Activated CD4-positive, alpha-beta T cell treated with anti-CD3 and anti-CD28 coated beads, Interleukin-2, amount 50 U/mL, for 24 hours (primary cell): ENCODE measurements around the gene CORO2B.

Source experiments
- DNase-seq, 2 donors: peaks; one replicate each; pipeline ENCODE4 v3.0.0-alpha.2; 2020; ENCODE audit warnings: low read depth in 1 of 2, low spot score in 1 of 2

The CORO2B gene

DNA sequence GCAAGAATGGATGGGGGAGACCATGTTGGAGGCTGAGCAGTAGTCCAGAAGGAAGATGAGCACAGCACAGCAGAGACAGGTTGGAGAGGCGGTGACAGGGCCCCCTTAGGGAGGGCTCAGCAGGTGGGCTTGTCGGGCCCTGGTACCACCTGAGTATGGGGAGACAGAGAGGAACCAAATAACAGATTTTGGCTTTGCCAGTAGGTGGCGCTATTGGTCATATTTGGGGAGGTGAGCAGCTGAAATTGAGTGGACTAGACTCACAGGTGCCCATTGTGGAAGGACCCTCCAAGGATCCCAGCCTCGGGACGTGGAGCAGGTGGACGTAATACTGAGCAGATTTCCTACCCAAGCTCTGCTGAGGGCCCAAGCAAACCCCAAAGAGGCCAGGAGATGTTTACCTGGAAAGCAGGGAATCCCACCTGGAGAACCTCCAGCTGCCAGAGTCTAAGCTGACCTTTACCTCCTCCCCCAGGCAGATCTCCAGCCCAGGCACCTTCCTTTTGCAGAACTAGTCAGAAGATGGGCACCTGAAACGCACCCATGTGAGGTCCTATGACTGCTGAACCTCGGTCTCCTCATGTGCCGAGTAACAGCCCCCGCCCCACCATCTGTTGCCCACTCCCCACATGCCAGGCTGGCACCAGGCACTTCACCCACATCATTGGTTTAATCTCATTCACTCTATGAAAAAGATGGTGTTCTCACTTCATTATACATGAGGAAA lies 24.6 kb upstream of the CORO2B start:
- DNase-seq: peak; percentile 24 to 63

DNA sequence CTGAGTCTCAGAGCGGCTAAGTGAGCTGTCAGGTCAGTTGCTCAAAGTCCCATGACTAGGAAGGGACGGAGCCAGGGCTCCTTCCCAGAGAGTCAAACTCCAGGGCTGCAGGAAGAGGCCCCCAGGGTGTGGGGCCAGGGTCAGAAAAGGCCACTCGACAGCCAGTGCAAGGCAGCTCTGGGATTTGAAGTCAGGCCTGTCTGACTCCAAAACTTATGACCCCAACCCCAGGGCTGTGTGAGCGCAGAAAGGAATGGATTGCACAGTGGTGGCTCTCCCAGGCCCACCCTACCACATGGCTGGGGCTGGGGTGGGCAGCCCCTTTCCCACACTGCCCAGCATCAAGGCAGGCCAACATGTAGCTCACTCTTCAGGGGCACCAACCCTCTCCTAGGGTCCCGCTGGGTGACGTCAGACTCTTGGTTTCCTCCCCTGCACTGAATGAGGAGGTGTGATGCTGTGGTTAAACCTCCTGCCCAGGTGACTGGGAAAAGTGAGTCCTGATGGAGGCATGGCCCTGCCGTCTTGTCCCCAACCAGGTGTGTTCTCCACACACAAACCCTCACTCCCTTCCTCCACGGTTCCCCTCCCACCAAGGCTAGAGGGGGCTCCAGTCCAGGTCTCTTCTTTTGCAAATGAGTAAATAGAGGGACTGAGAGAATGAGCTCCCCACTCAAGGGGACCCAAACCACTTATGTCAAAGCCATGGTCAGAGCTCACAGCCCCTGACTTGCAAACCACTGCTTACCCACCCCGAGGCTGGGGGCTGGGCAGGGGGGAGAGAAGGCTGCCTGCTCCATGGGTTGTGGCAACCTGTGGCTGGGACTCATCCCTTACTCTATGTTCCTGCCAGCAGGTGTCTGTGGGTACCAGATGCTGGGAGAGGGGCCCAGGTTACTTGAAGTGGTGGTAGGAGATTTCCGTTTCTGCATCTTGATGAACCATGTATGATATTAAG lies 23.8 kb upstream of the CORO2B start:
- no peak for DNase-seq

- DNase-seq: no peak
These were observed 23.1 kb upstream of the CORO2B start for GRCh38 chr15:68555679-68556037.

- no peak for DNase-seq
These were observed 22.4 kb upstream of the CORO2B start for GRCh38 chr15:68556139-68556990.

DNA sequence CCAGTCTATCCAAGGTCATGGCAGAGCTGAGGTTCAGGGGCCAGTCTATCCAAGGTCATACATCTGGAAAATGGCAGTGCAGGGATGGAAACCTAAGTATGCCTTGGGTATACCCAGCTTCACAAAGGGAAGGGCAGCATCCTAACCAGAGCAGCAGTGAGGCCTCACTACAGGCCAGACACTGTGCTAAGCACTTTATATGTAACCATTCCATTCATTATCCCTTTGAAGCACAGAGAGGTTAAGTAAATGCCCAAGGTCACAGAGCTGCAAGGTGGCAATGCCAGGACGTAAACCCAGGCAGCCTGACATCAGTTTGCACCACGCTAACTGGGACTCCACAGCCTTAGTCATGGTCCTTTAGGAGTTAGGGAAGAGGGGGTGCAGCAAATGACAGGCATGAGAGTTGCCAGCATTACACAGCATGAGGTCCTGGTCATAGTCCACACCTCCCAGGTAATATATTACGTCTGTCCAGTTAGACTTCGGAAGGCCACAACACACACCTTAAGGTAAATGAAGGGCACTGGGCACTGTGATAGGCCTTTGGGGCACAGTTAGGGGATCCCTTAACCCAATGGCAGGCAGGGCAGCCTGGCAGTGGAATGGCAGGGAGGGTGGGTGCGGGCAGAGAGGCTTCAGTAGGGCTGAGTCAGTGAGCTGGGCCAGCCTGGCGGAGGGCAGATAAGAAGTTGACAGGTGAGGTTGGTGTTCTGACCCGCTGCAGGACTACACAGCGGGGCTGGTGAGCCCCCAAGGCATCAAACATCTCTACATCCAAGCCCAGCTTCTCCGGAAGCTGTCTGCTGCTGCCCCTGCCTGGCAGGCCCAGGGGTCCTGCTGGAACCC lies 21.1 kb upstream of the CORO2B start:
- DNase-seq: no peak

DNA sequence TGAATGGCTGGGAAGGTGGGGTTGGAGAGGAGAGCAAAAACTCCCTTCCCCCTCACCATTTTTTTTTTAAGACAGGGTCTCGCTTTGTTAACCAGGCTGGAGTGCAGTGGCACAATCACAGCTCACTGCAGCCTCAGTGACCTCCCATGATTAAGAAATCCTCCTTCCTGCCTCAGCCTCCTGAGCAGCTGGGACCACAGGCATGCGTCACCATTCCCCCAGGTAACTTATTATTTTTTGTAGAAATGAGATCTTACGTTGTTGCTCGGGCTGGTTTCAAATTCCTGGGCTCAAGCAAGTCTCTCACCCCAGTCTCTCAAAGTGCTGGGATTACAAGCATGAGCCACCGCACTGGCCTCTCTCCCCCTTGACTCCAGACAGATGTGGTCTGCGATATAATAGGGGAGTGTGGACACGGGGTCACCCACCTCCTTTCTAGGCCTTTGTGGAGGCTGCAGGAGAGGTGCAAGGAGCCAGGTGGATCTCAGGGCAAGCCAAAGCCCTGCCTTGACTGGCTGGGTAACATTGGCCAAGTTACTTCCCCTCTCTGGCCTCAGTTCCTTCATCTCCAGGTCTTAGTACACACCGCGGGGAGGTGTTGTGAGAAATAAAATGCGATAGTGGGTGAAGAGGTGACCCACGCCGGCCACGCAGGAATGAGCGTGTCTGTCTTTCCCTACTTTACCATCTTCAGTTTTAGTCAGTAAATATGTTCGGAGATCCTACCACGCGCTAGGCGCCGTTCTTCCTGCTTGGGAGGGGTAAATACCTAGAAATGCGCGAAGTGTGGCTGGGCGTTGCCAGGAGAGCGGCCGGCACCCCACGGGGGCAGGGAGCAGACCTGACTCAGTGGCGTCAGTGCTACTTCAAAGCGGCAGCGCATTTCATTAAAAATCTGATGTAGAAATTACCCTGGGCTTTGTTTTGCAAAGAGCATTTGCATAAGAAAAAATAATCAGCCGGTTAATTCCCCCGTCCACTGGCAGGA lies 20.2 kb upstream of the CORO2B start:
- no peak for DNase-seq

- peak; percentile 66 to 67 for DNase-seq
These were observed 19.2 kb upstream of the CORO2B start for GRCh38 chr15:68559345-68560310.

DNA sequence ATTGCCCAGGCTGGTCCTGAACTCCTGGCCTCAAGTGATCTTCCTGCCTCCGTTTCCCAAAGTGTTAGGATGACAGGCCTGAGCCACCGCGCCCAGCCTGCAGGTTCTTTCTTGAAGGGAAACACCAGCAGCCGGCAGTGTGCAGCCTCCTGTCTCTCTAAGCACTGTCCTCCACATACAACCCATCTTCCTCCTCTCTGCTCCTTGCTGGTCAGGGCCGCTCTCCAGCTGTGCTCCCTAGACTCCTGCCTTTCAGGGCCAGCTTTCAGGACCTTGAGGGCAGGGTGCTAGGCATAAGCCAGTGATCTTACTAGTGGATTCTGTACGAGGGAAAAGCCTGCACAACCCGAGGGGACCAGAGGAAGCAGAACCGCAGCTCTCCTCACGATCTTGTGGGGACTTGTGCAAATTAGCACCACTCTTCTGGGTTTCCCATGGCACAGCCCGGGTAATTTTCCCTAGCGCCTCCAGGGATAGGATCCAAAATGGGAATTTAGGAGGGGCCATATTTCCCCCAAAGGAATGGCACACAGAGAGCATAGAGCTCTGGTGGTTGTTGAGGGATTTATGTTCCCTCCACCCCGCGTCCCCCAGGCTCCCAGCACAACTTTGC lies 18.2 kb upstream of the CORO2B start:
- DNase-seq: no peak

DNA sequence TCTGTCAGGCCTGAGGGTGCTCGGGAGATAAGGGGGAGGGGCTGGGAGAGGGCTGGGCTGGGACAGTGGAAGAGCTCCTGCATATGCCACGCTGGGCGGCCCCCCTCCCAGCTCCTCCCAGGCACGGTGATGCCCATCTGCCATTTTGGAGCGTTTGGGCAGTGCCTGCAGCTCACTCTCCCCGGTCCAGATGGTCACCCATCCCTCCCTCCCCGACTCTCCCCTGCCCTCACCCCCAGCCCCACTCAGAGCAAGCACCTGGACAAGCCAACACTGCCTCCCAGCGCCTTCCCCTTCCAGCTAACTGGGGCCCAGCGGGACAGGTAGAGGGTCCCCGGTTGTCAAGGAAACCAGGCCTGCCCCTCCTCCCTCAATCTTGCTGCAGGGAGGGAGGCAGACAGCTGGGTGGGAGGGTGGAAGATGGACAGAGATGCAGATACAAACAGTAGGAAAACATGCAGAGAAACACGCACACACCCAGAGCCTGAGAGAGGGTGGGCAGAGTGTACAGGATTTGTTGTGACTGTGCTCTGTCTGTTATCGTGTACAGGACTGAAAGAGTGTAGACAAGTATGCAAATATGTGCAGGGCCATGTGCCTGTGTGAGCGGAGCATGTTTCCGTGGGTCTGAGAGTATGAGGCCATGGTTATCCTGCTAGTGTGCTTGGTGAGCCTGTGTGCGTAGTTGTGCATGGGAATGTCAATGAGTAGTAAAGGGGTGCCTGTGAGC lies 17.5 kb upstream of the CORO2B start:
- no peak for DNase-seq

GRCh38 chr15:68561901-68562300 lies 16.9 kb upstream of the CORO2B start:
- no peak for DNase-seq

GRCh38 chr15:68564173-68564572 lies 14.6 kb upstream of the CORO2B start:
- no peak for DNase-seq

GRCh38 chr15:68565234-68565633 lies 13.6 kb upstream of the CORO2B start:
- DNase-seq: no peak

DNA sequence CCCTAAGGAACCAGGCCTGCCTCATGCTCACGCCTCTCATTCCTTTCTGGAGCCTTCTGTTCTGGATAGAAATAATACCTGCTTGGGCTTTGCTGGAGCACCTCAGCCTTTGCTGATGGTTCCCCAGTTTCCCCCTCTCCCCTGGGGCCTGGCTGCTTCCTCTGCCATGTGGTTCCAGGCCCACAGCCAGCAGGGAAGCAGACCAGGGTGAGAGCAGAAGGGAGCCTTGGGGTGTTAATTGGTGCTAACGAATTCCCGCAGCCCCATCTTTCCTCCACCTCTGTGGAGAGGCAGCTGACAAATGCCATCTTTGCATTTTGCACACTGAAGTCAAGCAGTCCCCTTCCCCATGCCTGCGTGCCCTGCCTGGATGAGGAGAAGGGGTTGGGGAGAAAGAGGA lies 13.1 kb upstream of the CORO2B start:
- DNase-seq: no peak

DNA sequence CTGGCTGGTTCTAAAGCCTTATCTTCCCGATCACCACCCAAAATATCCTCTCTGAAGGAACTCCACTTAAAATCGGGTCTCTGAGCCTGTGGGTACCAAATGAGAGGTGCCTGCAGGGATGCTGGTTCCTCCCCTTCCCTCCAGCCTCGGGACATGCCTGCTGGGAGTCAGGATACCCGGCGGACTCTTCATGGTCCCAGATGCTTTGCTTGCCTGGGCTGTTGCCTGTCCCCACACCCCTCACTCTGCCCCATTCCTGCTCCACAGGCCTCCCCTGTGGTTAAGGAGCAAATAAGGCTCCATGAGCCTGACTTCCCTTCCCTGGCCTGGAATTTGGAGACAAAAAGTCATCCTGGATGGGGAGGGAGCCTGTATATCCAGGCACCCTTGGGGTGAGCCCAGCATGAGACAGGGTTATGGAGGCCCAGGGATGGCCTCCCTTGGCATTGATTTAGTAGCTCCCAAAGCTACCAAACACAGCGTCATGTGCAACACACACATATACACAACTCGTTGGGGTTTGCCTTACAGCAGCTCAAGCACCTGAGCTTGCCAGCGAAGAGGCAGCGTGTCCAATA lies 12.3 kb upstream of the CORO2B start:
- DNase-seq: no peak

- no peak for DNase-seq
These were observed 11.4 kb upstream of the CORO2B start for GRCh38 chr15:68567345-68567744.

DNA sequence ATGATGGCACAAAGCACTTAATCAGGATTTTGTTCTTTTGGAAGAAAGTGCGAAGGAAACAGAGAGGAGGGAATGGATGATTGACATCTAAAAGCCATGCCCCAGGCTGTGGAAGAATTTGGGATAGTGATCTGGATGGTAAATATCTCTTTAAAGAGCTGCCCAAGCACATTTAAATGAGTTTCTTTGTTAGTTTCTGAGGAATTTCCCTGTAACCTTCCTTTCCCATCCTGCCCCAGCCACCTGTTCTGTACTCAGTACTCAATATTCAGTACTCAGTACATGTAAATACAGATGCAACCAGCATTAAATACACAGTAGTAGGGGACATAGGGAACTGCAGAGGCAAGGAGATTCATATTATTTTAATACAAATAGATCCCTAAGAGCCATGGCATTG lies 7.8 kb upstream of the CORO2B start:
- DNase-seq: no peak

- no peak for DNase-seq
These were observed 7.2 kb upstream of the CORO2B start for GRCh38 chr15:68571582-68571981.
